HFFc6 (cell line): ENCODE measurements around the gene SCN5A. TPM values are rescaled to one million over a fixed set of nuclear protein-coding genes. Genes with fewer than 3 reads are reported as not detected.

Experiments
- DNase-seq: peaks from one replicate; pipeline ENCODE4 v3.0.0-alpha.2; 2018
- H3K27ac Mint-ChIP-seq: 2 replicates; pipeline ENCODE4 v1.8.0; 2020; ENCODE audit warnings: mild to moderate bottlenecking, mixed read lengths
- H3K27me3 Mint-ChIP-seq: 2 replicates; pipeline ENCODE4 v1.8.0; 2021; ENCODE audit warnings: mild to moderate bottlenecking, moderate library complexity, mixed read lengths; ENCODE audit not compliant: insufficient read depth
- H3K36me3 Mint-ChIP-seq: 2 replicates; pipeline ENCODE4 v1.8.0; 2021; ENCODE audit warnings: low read depth, mixed read lengths
- H3K4me1 Mint-ChIP-seq: 2 replicates; pipeline ENCODE4 v1.8.0; 2020; ENCODE audit warnings: low read depth, mixed read lengths
- H3K4me3 Mint-ChIP-seq: 2 replicates; pipeline ENCODE4 v1.8.0; 2020; ENCODE audit warnings: mild to moderate bottlenecking, moderate library complexity, mixed read lengths
- H3K9me3 Mint-ChIP-seq: 2 replicates; pipeline ENCODE4 v1.8.0; 2020; ENCODE audit warnings: mild to moderate bottlenecking, mixed read lengths
- CTCF ChIP-seq: fragments of 200-600 bp; sonication (generic); IDR thresholded peaks from 2 replicates; pipeline ENCODE4 v1.5.0; 2021; ENCODE audit warnings: antibody characterized with exemption, mild to moderate bottlenecking
- total RNA-seq, 6 experiments: library from RNA; stranded (reverse); fragmentation: NEBNext Ultra II Directional; extraction: Animal tissue kit (Norgen Biotek cat#: 25700); gene quantifications; 2 replicates in 1 of 6; 3 replicates in 5 of 6; pipeline ENCODE4 v1.2.3, GENCODE V29; 2021

SCN5A gene
- total RNA-seq, 6 experiments from 2014 or later: 0.05 to 0.46 (median 0.28) TPM; not detected in 3

GRCh38 chr3:38658841-38659240, 9.4 kb upstream of the SCN5A start:
- Mint-ChIP-seq H3K36me3 (no peaks in the 10 kb centered on the region), H3K9me3 (no peaks in the 10 kb centered on the region), H3K4me3 (no peak overlapping the region), H3K27me3 (peaks cover 27% of the 10 kb centered on the region), H3K4me1 (no peaks in the 10 kb centered on the region), H3K27ac (no peak overlapping the region)
- no peak for DNase-seq
- no peak for TF ChIP-seq CTCF

GRCh38 chr3:38657369-38657768, 7.9 kb upstream of the SCN5A start:
- Mint-ChIP-seq H3K4me1 (no peaks in the 10 kb centered on the region), H3K36me3 (no peaks in the 10 kb centered on the region), H3K9me3 (no peaks in the 10 kb centered on the region), H3K27me3 (peaks cover 41% of the 10 kb centered on the region), H3K4me3 (no peak overlapping the region), H3K27ac (no peak overlapping the region)
- DNase-seq: no peak
- no peak for TF ChIP-seq CTCF

GRCh38 chr3:38655708-38656300, 6.3 kb upstream of the SCN5A start:
- Mint-ChIP-seq H3K27me3 (peaks cover 42% of the 10 kb centered on the region), H3K27ac (no peak overlapping the region), H3K9me3 (no peaks in the 10 kb centered on the region), H3K4me1 (no peaks in the 10 kb centered on the region), H3K36me3 (no peaks in the 10 kb centered on the region), H3K4me3 (no peak overlapping the region)
- peak; percentile 35 for DNase-seq
- peak; percentile 73 for TF ChIP-seq CTCF

GRCh38 chr3:38653685-38654537, 4.4 kb upstream of the SCN5A start:
- H3K4me1 Mint-ChIP-seq: no peaks in the 10 kb centered on the region
- H3K27me3 Mint-ChIP-seq: peaks cover 33% of the 10 kb centered on the region
- no peak overlapping the region for H3K4me3 Mint-ChIP-seq
- H3K36me3 Mint-ChIP-seq: no peaks in the 10 kb centered on the region
- H3K27ac Mint-ChIP-seq: no peak overlapping the region
- H3K9me3 Mint-ChIP-seq: no peaks in the 10 kb centered on the region
- no peak for TF ChIP-seq CTCF
- DNase-seq: no peak

- no peak for DNase-seq
- Mint-ChIP-seq H3K4me3 (no peak overlapping the region), H3K36me3 (no peaks in the 10 kb centered on the region), H3K9me3 (no peaks in the 10 kb centered on the region), H3K4me1 (no peaks in the 10 kb centered on the region), H3K27me3 (peaks cover 33% of the 10 kb centered on the region), H3K27ac (no peak overlapping the region)
- TF ChIP-seq CTCF: no peak
Observed at GRCh38 chr3:38652934-38653333, 3.4 kb upstream of the SCN5A start.
